Keratinocyte (primary cell): ENCODE results near the gene ZSWIM3. TPM values are rescaled to one million over a fixed set of nuclear protein-coding genes. Genes with fewer than 3 reads are reported as not detected.

Experiments used
- DNase-seq: peaks from one replicate; pipeline ENCODE4 v3.0.0-alpha.2; 2011; ENCODE audit warnings: low read depth, missing footprints, low spot score
- FAIRE-seq: peaks from 2 replicates; lab custom pipeline; 2011; peaks lifted over from hg19 to GRCh38; lab: Jason Lieb, UNC
- H2AFZ ChIP-seq: 2 replicates; pipeline ENCODE4 v1.6.0; 2012; ENCODE audit warnings: low read length, control low read depth, inconsistent platforms; ENCODE audit not compliant: control insufficient read depth
- H3K27ac ChIP-seq: 2 replicates; pipeline ENCODE4 v1.5.1; 2011; ENCODE audit warnings: low read length; ENCODE audit not compliant: control insufficient read depth, insufficient read depth
- H3K27me3 ChIP-seq: 3 replicates; pipeline ENCODE4 v1.6.0; 2011; ENCODE audit warnings: low read length; ENCODE audit not compliant: control insufficient read depth, insufficient read depth; ENCODE audit errors: extremely low read depth
- H3K36me3 ChIP-seq, 2 experiments: 2 replicates in 1 of 2; 3 replicates in 1 of 2; pipeline ENCODE4 v1.5.1; 2011; ENCODE audit warnings: low read length in 2 of 2, mild to moderate bottlenecking in 1 of 2; ENCODE audit not compliant: control insufficient read depth in 2 of 2, insufficient read depth in 2 of 2; ENCODE audit errors: extremely low read depth in 1 of 2
- H3K4me1 ChIP-seq: 3 replicates; pipeline ENCODE4 v1.5.1; 2011; ENCODE audit warnings: low read length; ENCODE audit not compliant: control insufficient read depth, insufficient read depth; ENCODE audit errors: extremely low read depth
- H3K4me2 ChIP-seq: 3 replicates; pipeline ENCODE4 v1.6.0; 2011; ENCODE audit warnings: low read depth, low read length; ENCODE audit not compliant: control insufficient read depth, insufficient read depth; ENCODE audit errors: extremely low read depth
- H3K4me3 ChIP-seq, 3 experiments: fragments of 200-600 bp in 1 of 3; sonication (generic) in 1 of 3; 2 replicates in 2 of 3; 3 replicates in 1 of 3; pipeline ENCODE4 v1.5.1; 2011 to 2016; ENCODE audit warnings: low read length in 3 of 3, mild to moderate bottlenecking in 3 of 3, control low read depth in 2 of 3, inconsistent platforms in 1 of 3, low read depth in 1 of 3, mixed read lengths in 1 of 3, mixed run types in 1 of 3, moderate library complexity in 1 of 3; ENCODE audit not compliant: control insufficient read depth in 2 of 3, insufficient read depth in 2 of 3; ENCODE audit errors: extremely low read depth in 1 of 3
- H3K79me2 ChIP-seq: 2 replicates; pipeline ENCODE4 v1.6.0; 2012; ENCODE audit warnings: low read length; ENCODE audit not compliant: control insufficient read depth, insufficient read depth
- H3K9ac ChIP-seq: 3 replicates; pipeline ENCODE4 v1.6.0; 2011; ENCODE audit warnings: low read length; ENCODE audit not compliant: control insufficient read depth, insufficient read depth; ENCODE audit errors: extremely low read depth
- H3K9me1 ChIP-seq: 3 replicates; pipeline ENCODE4 v1.6.0; 2011; ENCODE audit warnings: low read length; ENCODE audit not compliant: control insufficient read depth, insufficient read depth; ENCODE audit errors: extremely low read depth
- H3K9me3 ChIP-seq: 2 replicates; pipeline ENCODE4 v1.5.1; 2012; ENCODE audit warnings: low read depth, low read length; ENCODE audit not compliant: control insufficient read depth
- H4K20me1 ChIP-seq: 3 replicates; pipeline ENCODE4 v1.6.0; 2011; ENCODE audit warnings: low read length; ENCODE audit not compliant: control insufficient read depth, insufficient read depth; ENCODE audit errors: extremely low read depth
- CTCF ChIP-seq, 3 experiments: IDR thresholded peaks in 1 of 3; conservative IDR thresholded peaks in 1 of 3; optimal IDR thresholded peaks in 1 of 3; 2 replicates in 2 of 3; 3 replicates in 1 of 3; pipeline versions ENCODE3 to v1.5.1; 2011; ENCODE audit warnings: low read length in 3 of 3, mild to moderate bottlenecking in 3 of 3, moderate library complexity in 2 of 3, control low read depth in 1 of 3, inconsistent platforms in 1 of 3; ENCODE audit not compliant: insufficient read depth in 2 of 3; ENCODE audit errors: extremely low read depth in 1 of 3
- EZH2 ChIP-seq: IDR thresholded peaks from one replicate; pipeline ENCODE4 v1.6.1; 2012; ENCODE audit warnings: inconsistent platforms, mild to moderate bottlenecking, low read length, moderate library complexity
- dilution Hi-C: fragments of 300-500 bp; cut with MboI; formaldehyde crosslinking; loops from one replicate; pipeline ENCODE4 v1.7.0; 2020; ENCODE audit warnings: low sequenced_read_pairs; ENCODE audit not compliant: extremely low pct_ligation_motif_present
- polyA plus RNA-seq, 5 experiments: library from polyadenylated mRNA; depleted of rRNA in 3 of 5; stranded (reverse) in 3 of 5; stranded (forward) in 1 of 5; unstranded in 1 of 5; fragments of >200 nt; gene quantifications; 1 replicate in 1 of 5; 2 replicates in 3 of 5; 3 replicates in 1 of 5; pipeline versions ENCODE4 v1.2.1 to v1.2.3, GENCODE V29; 2011 to 2012; ENCODE audit warnings: missing spikeins in 2 of 5, low read depth in 1 of 5, low replicate concordance in 1 of 5

ZSWIM3 gene
- polyA plus RNA-seq, 1 donor (not counting 4 experiments of a cell fraction or from before 2014, with no cell fraction given) = 2.0 TPM

GRCh38 chr20:45925821-45926506, 68.5 kb downstream of the ZSWIM3 start:
- TF ChIP-seq EZH2 (no peak), CTCF (optimal IDR thresholded peaks at IDR 0.05 in 1 of 3, IDR thresholded peaks at IDR 0.05 in 1 of 3, conservative IDR thresholded peaks at IDR 0.05 in 1 of 3; ENCODE audit: extremely low read depth in 1 of 3, insufficient read depth in 2 of 3, low read length in 3 of 3) (no peak)
- FAIRE-seq (no peak), DNase-seq (no peak)
- Histone ChIP-seq H3K27ac (no peak overlapping the region), H3K4me1 (no peaks in the 10 kb centered on the region), H3K9ac (no peak overlapping the region), H3K36me3 (no peaks in the 10 kb centered on the region), H3K9me3 (no peaks in the 10 kb centered on the region), H2AFZ (no peak overlapping the region), H3K4me2 (no peak overlapping the region), H3K9me1 (no peaks in the 10 kb centered on the region), H3K4me3 (no peak overlapping the region), H3K27me3 (peaks cover 2% of the 10 kb centered on the region), H3K79me2 (no peaks in the 10 kb centered on the region), H4K20me1 (no peaks in the 10 kb centered on the region)
- dilution Hi-C loops = no loop called here

GRCh38 chr20:45926731-45927070, 69.3 kb downstream of the ZSWIM3 start:
- no peak overlapping the region for H3K4me3 ChIP-seq
- H3K27ac ChIP-seq = no peak overlapping the region
- no peaks in the 10 kb centered on the region for H3K9me3 ChIP-seq
- H3K9ac ChIP-seq = no peak overlapping the region
- no peaks in the 10 kb centered on the region for H3K4me1 ChIP-seq
- no peaks in the 10 kb centered on the region for H3K36me3 ChIP-seq
- H3K27me3 ChIP-seq = peaks cover 2% of the 10 kb centered on the region
- no peaks in the 10 kb centered on the region for H4K20me1 ChIP-seq
- dilution Hi-C loops = no loop called here
- no peaks in the 10 kb centered on the region for H3K9me1 ChIP-seq
- H2AFZ ChIP-seq = no peak overlapping the region
- H3K79me2 ChIP-seq = no peaks in the 10 kb centered on the region
- DNase-seq (no peak), FAIRE-seq (no peak)
- no peak overlapping the region for H3K4me2 ChIP-seq
- TF ChIP-seq CTCF (optimal IDR thresholded peaks at IDR 0.05 in 1 of 3, IDR thresholded peaks at IDR 0.05 in 1 of 3, conservative IDR thresholded peaks at IDR 0.05 in 1 of 3; ENCODE audit: extremely low read depth in 1 of 3, insufficient read depth in 2 of 3, low read length in 3 of 3) (no peak), EZH2 (no peak)
